HEK293T (cell line): ENCODE results near the gene YIF1A.

Source experiments
- CTCF ChIA-PET: fragments of 350-600 bp; formaldehyde crosslinking; extraction: SDS; loops from one replicate; lab custom pipeline; 2021; ENCODE audit warnings: antibody characterized with exemption, inconsistent platforms; lab: Yijun Ruan, JAX
- POLR2A ChIA-PET: fragments of 350-600 bp; formaldehyde crosslinking; extraction: SDS; loops from one replicate; lab custom pipeline; 2020; ENCODE audit warnings: antibody characterized with exemption, inconsistent platforms; lab: Yijun Ruan, JAX
- DNase-seq: peaks from one replicate; pipeline ENCODE4 v3.0.0; 2012; ENCODE audit warnings: mixed read lengths; ENCODE audit errors: extremely low spot score
- ARNT ChIP-seq: fragments of 450-650 bp; IDR thresholded peaks from 2 replicates; pipeline ENCODE4 v1.6.1; 2017; ENCODE audit warnings: mild to moderate bottlenecking
- BHLHE40 ChIP-seq: fragments of 450-650 bp; IDR thresholded peaks from 2 replicates; pipeline ENCODE4 v1.6.1; 2016; ENCODE audit warnings: mild to moderate bottlenecking, moderate library complexity, borderline replicate concordance
- CTBP1 ChIP-seq: fragments of 450-650 bp; IDR thresholded peaks from 2 replicates; pipeline ENCODE4 v1.6.1; 2016; ENCODE audit warnings: borderline replicate concordance
- ELF4 ChIP-seq: fragments of 450-650 bp; IDR thresholded peaks from 2 replicates; pipeline ENCODE4 v1.6.1; 2017; ENCODE audit warnings: antibody characterized with exemption
- FOXA1 ChIP-seq: fragments of 450-650 bp; IDR thresholded peaks from 2 replicates; pipeline ENCODE4 v1.6.1; 2016; ENCODE audit warnings: mild to moderate bottlenecking
- FOXK2 ChIP-seq: fragments of 450-650 bp; IDR thresholded peaks from 2 replicates; pipeline ENCODE4 v1.6.1; 2016; ENCODE audit warnings: mild to moderate bottlenecking
- FOXM1 ChIP-seq: fragments of 450-650 bp; IDR thresholded peaks from 2 replicates; pipeline ENCODE4 v1.6.1; 2017; ENCODE audit warnings: mild to moderate bottlenecking, borderline replicate concordance
- HDGF ChIP-seq: fragments of 450-650 bp; IDR thresholded peaks from 2 replicates; pipeline ENCODE4 v1.6.1; 2017; ENCODE audit warnings: antibody characterized with exemption, borderline replicate concordance
- L3MBTL2 ChIP-seq: fragments of 450-650 bp; conservative IDR thresholded peaks from 2 replicates; pipeline ENCODE4 v1.6.1; 2016; ENCODE audit warnings: mild to moderate bottlenecking
- LEF1 ChIP-seq: fragments of 450-650 bp; IDR thresholded peaks from 2 replicates; pipeline ENCODE4 v1.6.1; 2017; ENCODE audit warnings: mild to moderate bottlenecking, borderline replicate concordance
- NFRKB ChIP-seq: fragments of 450-650 bp; IDR thresholded peaks from 2 replicates; pipeline ENCODE4 v1.6.1; 2016; ENCODE audit warnings: mild to moderate bottlenecking, moderate library complexity
- SP1 ChIP-seq: fragments of 450-650 bp; IDR thresholded peaks from 2 replicates; pipeline ENCODE4 v1.6.1; 2017
- SUZ12 ChIP-seq: fragments of 450-650 bp; IDR thresholded peaks from 2 replicates; pipeline ENCODE4 v1.6.1; 2016; ENCODE audit warnings: mild to moderate bottlenecking
- TARDBP ChIP-seq: fragments of 450-650 bp; IDR thresholded peaks from 2 replicates; pipeline ENCODE4 v1.6.1; 2016
- ZNF384 ChIP-seq: fragments of 450-650 bp; IDR thresholded peaks from 2 replicates; pipeline ENCODE4 v1.6.1; 2016
- TF ChIP-seq, protein P1 (sequence below): fragments of 450-650 bp; IDR thresholded peaks from 2 replicates; pipeline ENCODE4 v1.6.1; 2016

YIF1A gene

GRCh38 chr11:66284526-66285078, 4.3 kb downstream of the YIF1A start:
- TF ChIP-seq FOXM1 (no peak), BHLHE40 (no peak), FOXK2 (no peak), L3MBTL2 (no peak), SP1 (no peak), NFRKB (no peak), SUZ12 (no peak), HDGF (no peak), ARNT (no peak), CTBP1 (no peak)
- TF ChIP-seq, protein P1, sequence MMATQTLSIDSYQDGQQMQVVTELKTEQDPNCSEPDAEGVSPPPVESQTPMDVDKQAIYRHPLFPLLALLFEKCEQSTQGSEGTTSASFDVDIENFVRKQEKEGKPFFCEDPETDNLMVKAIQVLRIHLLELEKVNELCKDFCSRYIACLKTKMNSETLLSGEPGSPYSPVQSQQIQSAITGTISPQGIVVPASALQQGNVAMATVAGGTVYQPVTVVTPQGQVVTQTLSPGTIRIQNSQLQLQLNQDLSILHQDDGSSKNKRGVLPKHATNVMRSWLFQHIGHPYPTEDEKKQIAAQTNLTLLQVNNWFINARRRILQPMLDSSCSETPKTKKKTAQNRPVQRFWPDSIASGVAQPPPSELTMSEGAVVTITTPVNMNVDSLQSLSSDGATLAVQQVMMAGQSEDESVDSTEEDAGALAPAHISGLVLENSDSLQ: no peak
- CTCF ChIA-PET: interaction anchor here (2.9 kb wide), 1 partner anchor 28 kb away, joined by 9 read pairs; no protein-coding TSS in a partner anchor
- no peak for DNase-seq
- POLR2A ChIA-PET: interaction anchor here (1.4 kb wide), 1 partner anchor 16 kb away, joined by 4 read pairs; the partner anchor contains the start of gene RAB1B

GRCh38 chr11:66283461-66284105, 5.4 kb downstream of the YIF1A start:
- DNase-seq: no peak
- ChIA-PET POLR2A (interaction anchor here (1.4 kb wide), 1 partner anchor 15 kb away, joined by 4 read pairs; the partner anchor contains the start of gene RAB1B), CTCF (interaction anchor here (0.9 to 2.9 kb wide), 5 partner anchors 7 to 88 kb away, joined by 3 to 9 read pairs (median 4); partner anchors contain the start of genes SLC29A2 and TMEM151A)
- TF ChIP-seq HDGF (no peak), NFRKB (no peak), LEF1 (no peak)
- TF ChIP-seq, protein P1: no peak

DNA sequence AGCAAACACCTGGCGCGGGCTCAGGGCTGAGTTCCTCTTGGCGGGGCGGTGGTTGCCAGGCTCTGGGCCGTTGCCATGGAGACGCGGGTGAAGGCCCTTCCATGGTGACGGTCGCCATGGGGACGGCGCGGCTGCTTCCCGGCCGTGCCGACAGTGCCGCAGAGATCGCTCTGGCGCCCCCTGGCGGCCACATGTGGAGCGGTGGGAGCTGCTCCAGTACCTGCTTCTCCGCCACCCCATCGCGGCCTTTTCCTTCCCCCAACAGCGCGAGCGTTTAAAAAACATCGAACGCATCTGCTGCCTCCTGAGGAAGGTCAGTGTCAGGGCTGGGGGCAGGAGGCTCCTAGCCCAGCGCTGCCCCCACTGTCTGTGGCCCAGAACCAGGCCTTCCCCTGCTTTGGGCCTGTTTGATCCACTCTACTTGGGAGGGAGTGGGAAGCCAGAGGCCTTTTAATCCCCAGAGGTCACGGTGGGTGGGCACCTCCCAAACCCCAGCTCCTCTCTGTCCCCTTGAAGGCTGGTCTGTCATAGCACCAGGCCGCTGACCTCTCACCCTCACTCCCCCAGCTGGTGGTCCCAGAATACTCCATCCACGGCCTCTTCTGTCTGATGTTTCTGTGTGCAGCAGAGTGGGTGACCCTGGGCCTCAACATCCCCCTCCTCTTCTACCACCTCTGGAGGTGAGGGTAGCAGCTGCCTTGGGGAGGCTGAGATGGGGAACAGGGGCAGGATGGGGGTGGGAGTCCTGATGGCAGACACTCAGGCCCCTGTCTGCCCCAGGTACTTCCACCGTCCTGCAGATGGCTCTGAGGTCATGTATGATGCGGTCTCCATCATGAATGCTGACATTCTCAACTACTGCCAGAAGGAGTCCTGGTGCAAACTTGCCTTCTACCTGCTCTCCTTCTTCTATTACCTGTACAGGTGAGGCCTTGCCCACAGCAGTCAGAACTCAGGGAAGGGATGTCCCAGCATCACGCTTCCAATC, 6.2 kb downstream of the YIF1A start:
- TF ChIP-seq, protein P1: no peak
- ChIA-PET POLR2A (interaction anchor here (1.0 to 1.6 kb wide), 2 partner anchors 10 to 15 kb away, joined by 3 to 5 read pairs; no protein-coding TSS in a partner anchor), CTCF (interaction anchor here (0.6 to 2.9 kb wide), 9 partner anchors 8 to 681 kb away, joined by 3 to 9 read pairs (median 3); partner anchors contain the start of genes RAB1B, SLC29A2 and TMEM151A)
- peak; percentile 97 for DNase-seq

GRCh38 chr11:66281776-66282467, 7.0 kb downstream of the YIF1A start:
- no peak for TF ChIP-seq BHLHE40
- no peak for TF ChIP-seq FOXM1
- TF ChIP-seq SP1: no peak
- no peak for TF ChIP-seq TARDBP
- TF ChIP-seq, protein P1: no peak
- TF ChIP-seq NFRKB: no peak
- no peak for TF ChIP-seq ARNT
- no peak for TF ChIP-seq L3MBTL2
- TF ChIP-seq LEF1: no peak
- no peak for TF ChIP-seq FOXA1
- no peak for TF ChIP-seq SUZ12
- TF ChIP-seq ELF4: no peak
- no peak for TF ChIP-seq CTBP1
- TF ChIP-seq FOXK2: no peak
- TF ChIP-seq ZNF384: no peak
- TF ChIP-seq HDGF: no peak
- DNase-seq: no peak
- ChIA-PET POLR2A (interaction anchor here (1.0 to 2.8 kb wide), 4 partner anchors 8 to 26 kb away, joined by 3 to 12 read pairs (median 4); partner anchors contain the start of gene YIF1A), CTCF (interaction anchor here (1.0 to 2.9 kb wide), 6 partner anchors 9 to 60 kb away, joined by 3 to 9 read pairs (median 4); partner anchors contain the start of genes RAB1B and TMEM151A)
